ENCODE data around the gene CD37. TPM values are rescaled to one million over a fixed set of nuclear protein-coding genes. Genes with fewer than 3 reads are reported as not detected.
"Not testable (repeated sequence)": the region's sequence is repeated elsewhere in the genome, so short reads cannot be mapped to it uniquely, and the experiment has no call there.

Gene CD37
- total and polyA plus RNA-seq, 5 donors from 2014 or later, result 149 to 351 (median 168) TPM

GRCh38 chr19:49331616-49332055 is 3.6 kb upstream of the CD37 start:
- Mint-ChIP-seq H3K4me3 (peak overlapping the region; percentile 39 to 91 (median 65)), H3K4me1 (peaks cover 27 to 81% (median 58%) of the 10 kb centered on the region in 4 donors), H3K9me3 (peaks cover 0 to 1% (median 0%) of the 10 kb centered on the region in 7 donors), H3K36me3 (peaks cover 36% of the 10 kb centered on the region), H3K27me3 (no peaks in the 10 kb centered on the region), H3K27ac (peak overlapping the region; percentile 77 to 99 (median 87))
- DNase-seq, result peak; percentile 48 to 85 (median 71)
- H3K27ac ChIP-seq (ENCODE audit: insufficient read depth, low read length, poor library complexity, severe bottlenecking), result peak overlapping the region; percentile 37
- H3K4me1 ChIP-seq (ENCODE audit: control insufficient read depth, insufficient read depth, low read length, poor library complexity, severe bottlenecking), result peaks cover 49% of the 10 kb centered on the region
- H3K9me3 ChIP-seq (ENCODE audit: control insufficient read depth in 2 of 2, low read length in 2 of 2), result no peaks in the 10 kb centered on the region
- H3K4me3 ChIP-seq (ENCODE audit: low read depth, low read length), result peak overlapping the region; percentile 32
- no peaks in the 10 kb centered on the region for H3K27me3 ChIP-seq (ENCODE audit: control insufficient read depth, insufficient read depth, low read length)
- no peaks in the 10 kb centered on the region for H3K36me3 ChIP-seq (ENCODE audit: control insufficient read depth, insufficient read depth, low read length)
- peak; percentile 68 to 71 for ATAC-seq (ENCODE audit: low read depth in 2 of 2)

- H3K4me3 ChIP-seq (ENCODE audit: low read depth, low read length); DNase-seq; H3K9me3 ChIP-seq (ENCODE audit: control insufficient read depth in 2 of 2, low read length in 2 of 2); H3K27me3 ChIP-seq (ENCODE audit: control insufficient read depth, insufficient read depth, low read length); H3K36me3 ChIP-seq (ENCODE audit: control insufficient read depth, insufficient read depth, low read length); H3K9me3 Mint-ChIP-seq; H3K27me3 Mint-ChIP-seq; ATAC-seq (ENCODE audit: low read depth in 2 of 2): not testable (repeated sequence)
- Mint-ChIP-seq H3K36me3 (peaks cover 35% of the 10 kb centered on the region), H3K4me3 (peak overlapping the region; percentile 92 to 100 (median 96)), H3K4me1 (peaks cover 23 to 87% (median 60%) of the 10 kb centered on the region in 4 donors), H3K27ac (peak overlapping the region; percentile 42 to 99 (median 97))
- H3K4me1 ChIP-seq (ENCODE audit: control insufficient read depth, insufficient read depth, low read length, poor library complexity, severe bottlenecking), result peaks cover 61% of the 10 kb centered on the region
- H3K27ac ChIP-seq (ENCODE audit: insufficient read depth, low read length, poor library complexity, severe bottlenecking), result peak overlapping the region; percentile 85
These were observed 2.4 kb upstream of the CD37 start for GRCh38 chr19:49332691-49333417.

GRCh38 chr19:49333418-49333805 is 1.8 kb upstream of the CD37 start:
- H3K4me1 ChIP-seq (ENCODE audit: control insufficient read depth, insufficient read depth, low read length, poor library complexity, severe bottlenecking), result peaks cover 66% of the 10 kb centered on the region
- H3K9me3 ChIP-seq (ENCODE audit: control insufficient read depth in 2 of 2, low read length in 2 of 2), result no peaks in the 10 kb centered on the region
- Mint-ChIP-seq H3K36me3 (peaks cover 34% of the 10 kb centered on the region), H3K4me3 (peak overlapping the region; percentile 92 to 100 (median 96)), H3K9me3 (peaks cover 0 to 1% (median 0%) of the 10 kb centered on the region in 7 donors), H3K4me1 (peaks cover 19 to 87% (median 55%) of the 10 kb centered on the region in 4 donors), H3K27me3 (no peaks in the 10 kb centered on the region), H3K27ac (peak overlapping the region; percentile 97 to 99 (median 97))
- H3K27me3 ChIP-seq (ENCODE audit: control insufficient read depth, insufficient read depth, low read length), result no peaks in the 10 kb centered on the region
- peaks cover 6% of the 10 kb centered on the region for H3K36me3 ChIP-seq (ENCODE audit: control insufficient read depth, insufficient read depth, low read length)
- DNase-seq (no peak), ATAC-seq (ENCODE audit: low read depth in 2 of 2) (no peak)
- H3K27ac ChIP-seq (ENCODE audit: insufficient read depth, low read length, poor library complexity, severe bottlenecking), result peak overlapping the region; percentile 85
- peak overlapping the region; percentile 97 for H3K4me3 ChIP-seq (ENCODE audit: low read depth, low read length)

GRCh38 chr19:49333811-49334288 is 1.4 kb upstream of the CD37 start:
- H3K4me3 ChIP-seq (ENCODE audit: low read depth, low read length), result peak overlapping the region; percentile 97
- H3K9me3 Mint-ChIP-seq, result peaks cover 0 to 1% (median 0%) of the 10 kb centered on the region in 7 donors
- H3K27me3 Mint-ChIP-seq, result no peaks in the 10 kb centered on the region
- peak overlapping the region; percentile 85 for H3K27ac ChIP-seq (ENCODE audit: insufficient read depth, low read length, poor library complexity, severe bottlenecking)
- peaks cover 10% of the 10 kb centered on the region for H3K36me3 ChIP-seq (ENCODE audit: control insufficient read depth, insufficient read depth, low read length)
- ATAC-seq (ENCODE audit: low read depth in 2 of 2) (peak; percentile 68 to 76), DNase-seq (peak; percentile 51 to 83 (median 57))
- peaks cover 38% of the 10 kb centered on the region for H3K36me3 Mint-ChIP-seq
- H3K4me1 Mint-ChIP-seq, result peaks cover 19 to 87% (median 54%) of the 10 kb centered on the region in 4 donors
- H3K9me3 ChIP-seq (ENCODE audit: control insufficient read depth in 2 of 2, low read length in 2 of 2), result no peaks in the 10 kb centered on the region
- H3K4me1 ChIP-seq (ENCODE audit: control insufficient read depth, insufficient read depth, low read length, poor library complexity, severe bottlenecking), result peaks cover 68% of the 10 kb centered on the region
- peak overlapping the region; percentile 97 to 99 (median 97) for H3K27ac Mint-ChIP-seq
- no peaks in the 10 kb centered on the region for H3K27me3 ChIP-seq (ENCODE audit: control insufficient read depth, insufficient read depth, low read length)
- H3K4me3 Mint-ChIP-seq, result peak overlapping the region; percentile 92 to 100 (median 96)

- no peaks in the 10 kb centered on the region for H3K27me3 ChIP-seq (ENCODE audit: control insufficient read depth, insufficient read depth, low read length)
- peak; percentile 29 to 42 for ATAC-seq (ENCODE audit: low read depth in 2 of 2)
- H3K36me3 Mint-ChIP-seq, result peaks cover 34% of the 10 kb centered on the region
- H3K36me3 ChIP-seq (ENCODE audit: control insufficient read depth, insufficient read depth, low read length), result peaks cover 14% of the 10 kb centered on the region
- H3K4me1 Mint-ChIP-seq, result peaks cover 19 to 87% (median 51%) of the 10 kb centered on the region in 4 donors
- peak overlapping the region; percentile 85 for H3K27ac ChIP-seq (ENCODE audit: insufficient read depth, low read length, poor library complexity, severe bottlenecking)
- H3K27me3 Mint-ChIP-seq, result no peaks in the 10 kb centered on the region
- H3K9me3 Mint-ChIP-seq, result peaks cover 0 to 1% (median 0%) of the 10 kb centered on the region in 7 donors
- peak overlapping the region; percentile 98 to 100 (median 99) for H3K27ac Mint-ChIP-seq
- H3K4me3 ChIP-seq (ENCODE audit: low read depth, low read length), result peak overlapping the region; percentile 97
- H3K4me3 Mint-ChIP-seq, result peak overlapping the region; percentile 93 to 100 (median 100)
- H3K9me3 ChIP-seq (ENCODE audit: control insufficient read depth in 2 of 2, low read length in 2 of 2), result no peaks in the 10 kb centered on the region
- peaks cover 67% of the 10 kb centered on the region for H3K4me1 ChIP-seq (ENCODE audit: control insufficient read depth, insufficient read depth, low read length, poor library complexity, severe bottlenecking)
- DNase-seq, result peak in 2 of 3 donors; percentile 37 to 78
These were observed 727 bp downstream of the CD37 start for GRCh38 chr19:49335784-49336481.

GRCh38 chr19:49336482-49337266 is 1.5 kb downstream of the CD37 start:
- Histone ChIP-seq H3K4me3 (ENCODE audit: low read depth, low read length) (peak overlapping the region; percentile 97), H3K9me3 (ENCODE audit: control insufficient read depth in 2 of 2, low read length in 2 of 2) (no peaks in the 10 kb centered on the region), H3K36me3 (ENCODE audit: control insufficient read depth, insufficient read depth, low read length) (peaks cover 14% of the 10 kb centered on the region), H3K27me3 (ENCODE audit: control insufficient read depth, insufficient read depth, low read length) (no peaks in the 10 kb centered on the region), H3K27ac (ENCODE audit: insufficient read depth, low read length, poor library complexity, severe bottlenecking) (peak overlapping the region; percentile 85), H3K4me1 (ENCODE audit: control insufficient read depth, insufficient read depth, low read length, poor library complexity, severe bottlenecking) (peaks cover 60% of the 10 kb centered on the region)
- Mint-ChIP-seq H3K4me1 (peaks cover 14 to 79% (median 46%) of the 10 kb centered on the region in 4 donors), H3K4me3 (peak overlapping the region; percentile 93 to 100 (median 100)), H3K27ac (peak overlapping the region; percentile 98 to 100 (median 99)), H3K27me3 (no peaks in the 10 kb centered on the region), H3K9me3 (peaks cover 0 to 1% (median 0%) of the 10 kb centered on the region in 7 donors), H3K36me3 (peaks cover 29% of the 10 kb centered on the region)
- ATAC-seq (ENCODE audit: low read depth in 2 of 2), result no peak
- DNase-seq, result no peak
